Neural cell (in vitro differentiated cells): ENCODE results near the gene MYOG. TPM values are rescaled to one million over a fixed set of nuclear protein-coding genes. Genes with fewer than 3 reads are reported as not detected.

Source experiments
- H2AFZ ChIP-seq: fragments of 200-600, 300-800 bp; sonication (generic), shearing (Covaris generic); 2 replicates; pipeline ENCODE4 v1.6.0; 2014; ENCODE audit warnings: low read depth, mild to moderate bottlenecking, antibody characterized with exemption, low read length, moderate library complexity
- H3F3A ChIP-seq: fragments of 200-600 bp; shearing (Covaris generic); 2 replicates; pipeline ENCODE4 v1.6.1; 2016; ENCODE audit warnings: mild to moderate bottlenecking, moderate library complexity, mixed read lengths, antibody characterized with exemption, low read length; ENCODE audit not compliant: insufficient read depth, poor library complexity, severe bottlenecking
- H3K27ac ChIP-seq: fragments of 200-600, 300-800 bp; sonication (generic), shearing (Covaris generic); 2 replicates; pipeline ENCODE4 v1.5.1; 2014; ENCODE audit warnings: mild to moderate bottlenecking, low read length, moderate library complexity
- H3K27me3 ChIP-seq: fragments of 300-800, 200-600 bp; sonication (generic), shearing (Covaris generic); 2 replicates; pipeline ENCODE4 v1.6.0; 2014; ENCODE audit warnings: mild to moderate bottlenecking, low read depth, low read length, moderate library complexity; ENCODE audit not compliant: insufficient read depth
- H3K36me3 ChIP-seq: fragments of 300-800, 200-600 bp; sonication (generic), shearing (Covaris generic); 2 replicates; pipeline ENCODE4 v1.5.1; 2014; ENCODE audit warnings: mild to moderate bottlenecking, antibody characterized with exemption, low read length, moderate library complexity; ENCODE audit not compliant: insufficient read depth
- H3K4me2 ChIP-seq: fragments of 300-800, 200-600 bp; sonication (generic), shearing (Covaris generic); 2 replicates; pipeline ENCODE4 v1.6.0; 2014; ENCODE audit warnings: mild to moderate bottlenecking, low read length
- H3K4me3 ChIP-seq: fragments of 300-800, 200-600 bp; sonication (generic), shearing (Covaris generic); 2 replicates; pipeline ENCODE4 v1.5.1; 2014; ENCODE audit warnings: mild to moderate bottlenecking, low read length, moderate library complexity
- H3K79me2 ChIP-seq: fragments of 200-600 bp; shearing (Covaris generic); replicated peaks from 2 replicates; pipeline ENCODE4 v1.6.0; 2014; ENCODE audit warnings: mild to moderate bottlenecking, low read length, moderate library complexity; ENCODE audit not compliant: insufficient read depth
- H3K9ac ChIP-seq: fragments of 300-800, 200-600 bp; sonication (generic), shearing (Covaris generic); 2 replicates; pipeline ENCODE4 v1.6.1; 2016; ENCODE audit warnings: mild to moderate bottlenecking, low read length, mixed read lengths
- H3K9me2 ChIP-seq: fragments of 200-600 bp; shearing (Covaris generic); 2 replicates; pipeline ENCODE4 v1.6.1; 2016; ENCODE audit warnings: mild to moderate bottlenecking, low read length, mixed read lengths; ENCODE audit not compliant: insufficient read depth
- H3K9me3 ChIP-seq: fragments of 200-600, 300-800 bp; sonication (generic), shearing (Covaris generic); 2 replicates; pipeline ENCODE4 v1.6.1; 2016; ENCODE audit warnings: mild to moderate bottlenecking, mixed run types, low read length, moderate library complexity, mixed read lengths
- H4K20me1 ChIP-seq: fragments of 200-600 bp; shearing (Covaris generic); 2 replicates; pipeline ENCODE4 v1.6.1; 2016; ENCODE audit warnings: mild to moderate bottlenecking, mixed run types; ENCODE audit not compliant: insufficient read depth
- EP300 ChIP-seq: fragments of 450-650 bp; conservative IDR thresholded peaks from 2 replicates; pipeline ENCODE4 v1.6.1; 2014; ENCODE audit warnings: antibody characterized with exemption, mild to moderate bottlenecking, moderate library complexity; ENCODE audit not compliant: poor library complexity, severe bottlenecking
- EZH2 ChIP-seq: fragments of 200-600, 300-800 bp; shearing (Covaris generic), sonication (generic); IDR thresholded peaks from 2 replicates; pipeline ENCODE4 v1.6.1; 2014; ENCODE audit warnings: antibody characterized with exemption, low read length, borderline replicate concordance, mild to moderate bottlenecking; ENCODE audit not compliant: insufficient read depth, poor library complexity, severe bottlenecking
- MXI1 ChIP-seq: fragments of 450-650 bp; conservative IDR thresholded peaks from 2 replicates; pipeline ENCODE4 v1.6.1; 2014; ENCODE audit warnings: antibody characterized with exemption, mild to moderate bottlenecking; ENCODE audit not compliant: poor library complexity, severe bottlenecking
- POLR2AphosphoS5 ChIP-seq: IDR thresholded peaks from 2 replicates; pipeline ENCODE4 v1.6.1; 2012
- RAD21 ChIP-seq: fragments of 450-650 bp; conservative IDR thresholded peaks from 2 replicates; pipeline ENCODE4 v1.6.1; 2014; ENCODE audit warnings: antibody characterized with exemption, mild to moderate bottlenecking, moderate library complexity
- REST ChIP-seq: IDR thresholded peaks from 2 replicates; pipeline ENCODE4 v1.6.1; 2012; ENCODE audit warnings: borderline replicate concordance
- SMC3 ChIP-seq: fragments of 450-650 bp; conservative IDR thresholded peaks from 2 replicates; pipeline ENCODE4 v1.6.1; 2014; ENCODE audit warnings: antibody characterized with exemption, mild to moderate bottlenecking, moderate library complexity; ENCODE audit not compliant: poor library complexity
- TAF1 ChIP-seq: IDR thresholded peaks from 2 replicates; pipeline ENCODE4 v1.6.1; 2012; ENCODE audit warnings: low read depth
- polyA plus RNA-seq: library from polyadenylated mRNA; depleted of rRNA; stranded (reverse); fragments of >200 nt; gene quantifications from 2 replicates; pipeline ENCODE4 v1.2.3, GENCODE V29; 2014
- TF ChIP-seq, protein P1 (sequence below): fragments of 450-650 bp; IDR thresholded peaks from 2 replicates; pipeline ENCODE4 v1.5.1; 2014; ENCODE audit warnings: antibody characterized with exemption, mild to moderate bottlenecking, moderate library complexity; ENCODE audit not compliant: poor library complexity, severe bottlenecking

Gene MYOG
- polyA plus RNA-seq, 1 donor from 2014 or later: not detected

- Histone ChIP-seq H3K79me2 (no peaks in the 10 kb centered on the region), H3K4me3 (no peak overlapping the region), H3K9me2 (no peaks in the 10 kb centered on the region), H3F3A (no peaks in the 10 kb centered on the region), H3K4me2 (no peak overlapping the region), H3K9ac (no peak overlapping the region), H2AFZ (no peak overlapping the region), H4K20me1 (no peaks in the 10 kb centered on the region), H3K36me3 (no peaks in the 10 kb centered on the region), H3K27ac (no peak overlapping the region), H3K27me3 (no peaks in the 10 kb centered on the region), H3K9me3 (no peaks in the 10 kb centered on the region)
- no peak for TF ChIP-seq EP300
- no peak for TF ChIP-seq REST
- no peak for TF ChIP-seq SMC3
- TF ChIP-seq, protein P1, sequence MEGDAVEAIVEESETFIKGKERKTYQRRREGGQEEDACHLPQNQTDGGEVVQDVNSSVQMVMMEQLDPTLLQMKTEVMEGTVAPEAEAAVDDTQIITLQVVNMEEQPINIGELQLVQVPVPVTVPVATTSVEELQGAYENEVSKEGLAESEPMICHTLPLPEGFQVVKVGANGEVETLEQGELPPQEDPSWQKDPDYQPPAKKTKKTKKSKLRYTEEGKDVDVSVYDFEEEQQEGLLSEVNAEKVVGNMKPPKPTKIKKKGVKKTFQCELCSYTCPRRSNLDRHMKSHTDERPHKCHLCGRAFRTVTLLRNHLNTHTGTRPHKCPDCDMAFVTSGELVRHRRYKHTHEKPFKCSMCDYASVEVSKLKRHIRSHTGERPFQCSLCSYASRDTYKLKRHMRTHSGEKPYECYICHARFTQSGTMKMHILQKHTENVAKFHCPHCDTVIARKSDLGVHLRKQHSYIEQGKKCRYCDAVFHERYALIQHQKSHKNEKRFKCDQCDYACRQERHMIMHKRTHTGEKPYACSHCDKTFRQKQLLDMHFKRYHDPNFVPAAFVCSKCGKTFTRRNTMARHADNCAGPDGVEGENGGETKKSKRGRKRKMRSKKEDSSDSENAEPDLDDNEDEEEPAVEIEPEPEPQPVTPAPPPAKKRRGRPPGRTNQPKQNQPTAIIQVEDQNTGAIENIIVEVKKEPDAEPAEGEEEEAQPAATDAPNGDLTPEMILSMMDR: no peak
- TF ChIP-seq MXI1: no peak
- TF ChIP-seq POLR2AphosphoS5: no peak
- TF ChIP-seq RAD21: no peak
- TF ChIP-seq EZH2: no peak
- TF ChIP-seq TAF1: no peak
Measured at GRCh38 chr1:203066965-203067364, 18.8 kb downstream of the MYOG start.

- no peaks in the 10 kb centered on the region for H3K27me3 ChIP-seq
- no peak overlapping the region for H3K27ac ChIP-seq
- no peak overlapping the region for H2AFZ ChIP-seq
- H4K20me1 ChIP-seq: no peaks in the 10 kb centered on the region
- no peak for TF ChIP-seq EZH2
- TF ChIP-seq, protein P1: no peak
- TF ChIP-seq MXI1: no peak
- TF ChIP-seq TAF1: no peak
- no peak for TF ChIP-seq POLR2AphosphoS5
- TF ChIP-seq RAD21: no peak
- no peak for TF ChIP-seq EP300
- TF ChIP-seq REST: no peak
- TF ChIP-seq SMC3: no peak
- H3F3A ChIP-seq: no peaks in the 10 kb centered on the region
- H3K79me2 ChIP-seq: no peaks in the 10 kb centered on the region
- no peak overlapping the region for H3K4me3 ChIP-seq
- no peaks in the 10 kb centered on the region for H3K9me2 ChIP-seq
- H3K9ac ChIP-seq: no peak overlapping the region
- H3K4me2 ChIP-seq: no peak overlapping the region
- no peaks in the 10 kb centered on the region for H3K36me3 ChIP-seq
- no peaks in the 10 kb centered on the region for H3K9me3 ChIP-seq
Measured at GRCh38 chr1:203065986-203066385, 19.8 kb downstream of the MYOG start.
